Right hindlimb (tissue), 1 donor: ENCODE results near the gene PICALM.
"Not testable (repeated sequence)": the region's sequence is repeated elsewhere in the genome, so short reads cannot be mapped to it uniquely, and the experiment has no call there.

Experiments
- DNase-seq: peaks from one replicate; pipeline ENCODE4 v3.0.0-alpha.2; 2018

Gene PICALM

DNA sequence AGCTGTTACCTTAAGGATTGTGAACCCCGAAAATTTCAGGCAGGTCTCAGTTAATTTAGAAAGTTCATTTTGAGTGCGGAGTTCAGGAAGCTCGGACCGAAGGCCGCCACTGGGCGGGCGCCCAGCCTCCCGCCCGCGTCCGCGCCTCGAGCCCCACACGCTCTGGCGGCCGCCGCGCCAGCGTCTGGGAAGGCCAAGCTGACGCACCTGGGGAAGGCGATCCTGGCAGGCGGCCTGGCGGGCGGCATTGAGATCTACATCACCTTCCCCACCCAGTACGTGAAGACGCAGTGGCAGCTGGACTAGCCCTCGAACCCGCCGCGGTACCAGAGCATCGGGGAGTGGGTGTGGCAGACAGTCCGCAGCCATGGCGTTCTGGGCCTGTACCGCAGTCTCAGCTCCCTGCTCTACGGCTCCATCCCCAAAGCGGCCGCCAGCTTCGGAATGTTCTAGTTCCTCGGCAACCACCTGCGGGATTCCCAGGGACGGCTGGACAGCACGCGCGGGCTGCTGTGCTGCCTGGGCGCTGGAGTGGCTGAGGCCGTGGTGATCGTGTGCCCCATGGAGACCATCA lies 134.2 kb downstream of the PICALM start:
- no peak for DNase-seq

DNA sequence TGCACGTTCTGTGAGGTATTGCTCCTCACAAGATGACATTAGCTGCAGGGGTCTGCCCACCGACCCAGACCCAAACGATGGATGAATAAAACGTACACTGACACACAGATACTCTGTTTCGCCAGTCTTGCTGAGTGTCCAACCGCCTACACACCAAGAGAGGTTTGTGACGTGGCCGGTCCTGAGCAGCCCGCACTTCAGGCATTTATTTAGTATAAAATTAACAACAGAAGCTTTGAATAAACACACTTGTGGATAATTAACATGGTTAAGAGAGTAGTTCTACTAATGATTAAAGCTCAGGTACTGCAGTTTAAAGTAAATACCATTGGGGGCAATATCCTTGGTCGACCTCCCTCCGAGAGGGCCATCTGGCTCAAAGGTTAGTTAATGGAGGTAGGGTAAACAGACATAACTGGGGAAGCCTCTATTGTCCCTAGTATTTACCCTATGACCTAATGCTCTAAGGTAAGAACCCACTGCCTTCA lies 138.0 kb downstream of the PICALM start:
- no peak for DNase-seq

DNA sequence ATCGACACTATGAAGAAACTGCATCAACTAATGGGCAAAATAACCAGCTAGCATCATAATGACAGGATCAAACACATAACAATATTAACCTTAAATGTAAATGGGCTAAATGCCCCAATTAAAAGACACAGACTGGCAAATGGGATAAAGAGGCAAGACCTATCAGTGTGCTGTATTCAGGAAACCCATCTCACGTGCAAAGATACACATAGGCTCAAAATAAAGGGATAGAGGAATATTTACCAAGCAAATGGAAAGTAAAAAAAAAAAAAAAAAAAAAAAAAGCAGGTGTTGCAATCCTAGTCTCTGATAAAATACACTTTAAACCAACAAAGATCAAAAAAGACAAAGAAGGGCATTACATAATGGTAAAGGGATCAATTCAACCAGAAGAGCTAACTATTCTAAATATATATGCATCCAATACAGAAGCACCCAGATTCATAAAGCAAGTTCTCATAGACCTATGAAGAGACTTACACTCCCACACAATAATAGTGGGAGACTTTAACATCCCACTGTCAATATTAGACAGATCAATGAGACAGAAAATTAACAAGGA lies 142.2 kb downstream of the PICALM start:
- not testable (repeated sequence) for DNase-seq

DNA sequence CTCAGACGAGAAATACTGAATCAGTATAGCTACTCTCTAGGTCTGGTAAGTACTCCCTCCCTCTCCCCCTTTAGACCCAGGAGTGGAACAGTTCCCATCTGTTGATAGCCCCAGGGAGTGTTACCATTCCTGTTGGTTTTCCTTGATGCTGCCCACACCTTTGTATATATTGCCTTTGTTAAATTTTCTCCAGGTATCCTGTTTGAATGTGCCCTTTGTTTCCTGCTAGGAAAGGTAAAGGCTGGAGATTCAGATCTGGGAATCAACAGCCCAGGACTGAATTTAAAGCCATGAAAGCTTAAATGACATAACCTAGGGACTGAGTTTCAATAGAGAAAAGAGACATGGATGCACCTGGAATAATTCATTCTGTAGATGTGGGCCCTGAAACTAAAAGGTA lies 145.4 kb downstream of the PICALM start:
- DNase-seq: no peak

DNA sequence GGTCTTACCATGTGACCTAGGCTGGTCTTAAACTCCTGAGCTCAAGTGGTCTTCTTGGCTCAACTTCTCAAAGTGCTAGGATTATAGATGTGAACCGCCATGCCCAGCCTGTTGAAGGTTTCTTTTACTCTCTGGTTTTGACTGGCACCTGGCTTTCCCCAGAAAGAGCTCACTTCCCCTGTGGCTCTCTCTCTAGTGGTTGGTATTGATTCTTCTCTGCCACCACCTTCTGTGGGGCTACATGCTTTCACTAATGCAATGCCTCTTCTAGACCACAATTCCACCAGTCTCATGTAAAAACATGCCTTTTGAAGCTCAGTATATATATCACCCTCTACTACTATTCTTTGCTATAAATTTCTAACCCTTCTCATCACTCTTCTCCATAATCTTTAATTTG lies 146.5 kb downstream of the PICALM start:
- no peak for DNase-seq

DNA sequence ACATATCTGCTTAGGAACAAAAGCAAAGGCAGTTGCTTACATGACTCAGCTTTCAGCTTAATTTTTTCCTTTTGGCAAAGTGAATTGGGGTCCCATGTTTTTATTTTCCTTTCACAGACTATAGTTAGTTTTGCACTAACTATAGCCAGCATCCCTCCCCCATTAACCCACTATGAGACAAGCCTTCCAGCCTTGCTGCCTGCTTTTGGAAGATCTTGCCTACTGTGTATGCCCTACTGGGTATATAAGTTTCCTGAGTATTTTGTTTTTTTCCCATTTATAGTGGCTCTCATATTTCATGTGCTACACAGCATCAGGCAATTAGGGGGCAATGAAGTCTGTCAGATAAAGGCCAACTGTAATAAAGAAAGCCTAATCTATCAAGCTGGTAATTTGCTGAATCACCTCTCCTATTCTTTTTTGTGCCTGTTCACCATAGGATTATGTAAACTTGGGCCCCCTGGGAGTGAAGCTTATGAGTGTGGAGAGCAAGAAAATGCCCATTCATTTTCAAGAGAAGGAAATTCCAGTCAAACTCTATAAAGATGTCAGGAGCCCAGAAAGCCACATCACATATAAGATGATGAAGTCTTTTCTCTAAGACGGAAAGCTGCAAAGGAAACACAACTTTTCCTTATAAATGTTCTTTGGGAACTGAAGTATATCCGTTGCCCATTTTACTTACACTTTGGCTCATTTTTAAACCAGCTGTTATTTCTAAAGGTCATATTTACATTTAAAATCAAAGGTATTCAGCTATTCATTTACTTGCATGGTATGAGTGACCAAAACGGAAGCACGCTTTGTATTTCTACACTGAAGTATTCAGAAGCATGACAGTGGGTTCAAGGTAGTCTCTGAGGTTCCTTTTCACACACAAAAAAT lies 149.7 kb downstream of the PICALM start:
- no peak for DNase-seq

DNA sequence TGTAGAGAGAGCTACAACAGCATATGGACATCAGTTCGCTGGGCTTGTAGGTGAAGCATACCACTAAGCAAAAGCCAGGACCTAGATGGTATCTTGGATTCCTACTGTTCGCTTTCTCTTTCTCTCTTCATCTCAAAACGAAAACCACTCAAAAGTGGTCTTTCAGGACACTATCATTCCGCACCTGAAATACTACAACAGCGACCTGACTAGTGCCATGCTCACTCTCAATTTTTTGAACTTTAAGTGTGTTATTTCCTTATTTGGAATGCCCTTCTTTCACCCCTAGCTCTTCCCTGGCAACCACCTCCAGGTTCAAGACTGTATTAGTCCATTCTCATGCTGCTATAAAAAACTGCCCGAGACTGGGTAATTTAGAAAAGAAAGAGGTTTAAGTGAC lies 154.5 kb downstream of the PICALM start:
- DNase-seq: no peak

DNA sequence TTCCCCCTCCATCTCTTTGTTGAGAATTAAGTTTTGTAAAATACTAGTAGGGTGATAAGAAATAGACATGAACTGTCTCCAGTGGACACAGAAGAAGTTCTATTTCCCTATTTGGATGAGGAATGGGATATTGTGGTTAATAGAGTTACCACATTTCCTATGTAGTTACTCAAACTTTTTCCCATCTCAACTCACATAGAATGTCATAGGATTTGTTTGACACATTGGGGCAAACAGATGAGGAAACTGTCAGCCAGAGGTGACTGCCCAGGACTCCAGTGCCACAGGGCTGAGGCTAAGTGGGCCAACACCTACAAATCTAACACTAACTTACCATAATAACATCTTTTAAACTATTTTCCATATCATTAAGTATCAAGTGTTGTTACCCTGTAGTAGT lies 155.4 kb downstream of the PICALM start:
- no peak for DNase-seq

DNA sequence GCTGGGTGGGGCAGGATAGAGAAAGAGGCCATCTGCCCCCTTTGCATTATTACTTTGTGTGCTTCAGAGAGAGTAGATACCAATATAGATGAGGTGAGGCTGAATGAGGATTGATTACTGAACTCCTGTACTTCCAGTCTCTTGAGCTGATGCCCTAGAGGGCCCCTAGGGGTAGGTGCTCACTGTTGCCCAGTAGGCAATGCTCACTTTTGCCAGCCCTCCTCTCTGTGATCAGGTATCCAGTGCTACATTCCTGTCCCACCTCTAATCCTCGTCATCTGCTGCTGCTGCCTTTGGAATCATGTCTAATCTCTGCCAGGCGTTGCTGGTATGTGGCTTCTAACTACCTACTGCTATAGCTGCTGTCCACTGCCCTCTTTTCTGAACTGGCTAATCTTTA lies 156.5 kb downstream of the PICALM start:
- DNase-seq: no peak
